Activated CD4-positive, CD25-positive, alpha-beta regulatory T cell (primary cell): ENCODE measurements around the gene HSPA6.
"Not testable (repeated sequence)": the region's sequence is repeated elsewhere in the genome, so short reads cannot be mapped to it uniquely, and the experiment has no call there.

Experiments used
- DNase-seq, 4 experiments: peaks; one replicate each; lab custom pipeline; 2025; lab: John Stamatoyannopoulos, UW

Gene HSPA6

DNA sequence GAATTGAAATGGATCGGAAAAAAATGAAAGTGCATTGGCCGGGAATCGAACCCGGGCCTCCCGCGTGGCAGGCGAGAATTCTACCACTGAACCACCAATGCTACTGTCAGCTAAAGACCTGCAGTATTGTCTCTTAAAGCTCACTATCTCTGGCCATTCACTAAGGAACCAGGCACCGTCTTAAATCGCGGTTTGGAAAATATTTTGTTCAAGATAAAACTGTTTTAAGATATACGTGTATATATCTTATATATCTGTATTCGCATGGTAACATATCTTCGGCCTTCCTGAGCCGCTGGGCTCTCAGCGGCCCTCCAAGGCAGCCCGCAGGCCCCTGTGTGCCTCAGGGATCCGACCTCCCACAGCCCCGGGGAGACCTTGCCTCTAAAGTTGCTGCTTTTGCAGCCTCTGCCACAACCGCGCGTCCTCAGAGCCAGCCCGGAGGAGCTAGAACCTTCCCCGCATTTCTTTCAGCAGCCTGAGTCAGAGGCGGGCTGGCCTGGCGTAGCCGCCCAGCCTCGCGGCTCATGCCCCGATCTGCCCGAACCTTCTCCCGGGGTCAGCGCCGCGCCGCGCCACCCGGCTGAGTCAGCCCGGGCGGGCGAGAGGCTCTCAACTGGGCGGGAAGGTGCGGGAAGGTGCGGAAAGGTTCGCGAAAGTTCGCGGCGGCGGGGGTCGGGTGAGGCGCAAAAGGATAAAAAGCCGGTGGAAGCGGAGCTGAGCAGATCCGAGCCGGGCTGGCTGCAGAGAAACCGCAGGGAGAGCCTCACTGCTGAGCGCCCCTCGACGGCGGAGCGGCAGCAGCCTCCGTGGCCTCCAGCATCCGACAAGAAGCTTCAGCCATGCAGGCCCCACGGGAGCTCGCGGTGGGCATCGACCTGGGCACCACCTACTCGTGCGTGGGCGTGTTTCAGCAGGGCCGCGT, at the start of gene HSPA6:
HSPA6 (plus strand) TSS at position 724 of the 925 bp plus-strand sequence; CDS start at position 843, 119 bp downstream.
- peak; percentile 21 to 77 (median 38) for DNase-seq

DNA sequence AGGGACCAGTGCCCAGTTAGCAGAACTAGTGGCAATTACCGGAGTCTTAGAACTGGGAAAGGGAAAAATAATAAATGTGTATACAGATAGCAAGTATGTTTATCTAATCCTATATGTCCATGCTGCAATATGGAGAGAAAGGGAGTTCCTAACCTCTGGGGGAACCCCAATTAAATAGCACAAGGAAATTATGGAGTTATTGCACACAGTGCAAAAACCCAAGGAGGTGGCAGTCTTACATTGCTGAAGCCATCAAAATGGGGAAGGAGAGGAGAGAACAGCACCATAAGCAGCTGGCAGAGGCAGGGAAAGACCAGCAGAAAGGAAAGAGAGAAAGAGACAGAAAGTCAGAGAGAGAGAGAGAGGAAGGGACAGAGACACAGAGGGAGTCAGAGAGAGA, 46.6 kb upstream of the HSPA6 start:
- not testable (repeated sequence) for DNase-seq

DNA sequence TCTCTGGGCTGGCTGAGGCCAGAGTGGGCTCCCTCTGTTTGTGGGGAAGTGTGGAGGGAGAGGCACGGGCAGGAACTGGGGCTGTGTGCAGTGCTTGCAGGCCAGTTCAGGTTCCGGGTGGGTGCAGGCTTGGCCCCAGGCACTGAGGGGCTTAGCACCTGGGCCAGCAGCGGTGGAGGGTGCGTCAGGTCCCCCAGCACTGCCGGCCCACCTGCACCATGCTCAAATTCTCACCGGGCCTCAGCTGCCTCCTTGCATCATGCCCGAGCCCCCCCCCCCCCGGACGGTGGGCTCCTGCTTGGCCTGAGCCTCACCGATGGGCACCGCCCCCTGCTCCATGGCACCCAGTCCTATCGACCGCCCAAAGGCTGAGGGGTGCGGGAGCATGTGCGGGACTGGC, 45.4 kb upstream of the HSPA6 start:
- no peak for DNase-seq

DNA sequence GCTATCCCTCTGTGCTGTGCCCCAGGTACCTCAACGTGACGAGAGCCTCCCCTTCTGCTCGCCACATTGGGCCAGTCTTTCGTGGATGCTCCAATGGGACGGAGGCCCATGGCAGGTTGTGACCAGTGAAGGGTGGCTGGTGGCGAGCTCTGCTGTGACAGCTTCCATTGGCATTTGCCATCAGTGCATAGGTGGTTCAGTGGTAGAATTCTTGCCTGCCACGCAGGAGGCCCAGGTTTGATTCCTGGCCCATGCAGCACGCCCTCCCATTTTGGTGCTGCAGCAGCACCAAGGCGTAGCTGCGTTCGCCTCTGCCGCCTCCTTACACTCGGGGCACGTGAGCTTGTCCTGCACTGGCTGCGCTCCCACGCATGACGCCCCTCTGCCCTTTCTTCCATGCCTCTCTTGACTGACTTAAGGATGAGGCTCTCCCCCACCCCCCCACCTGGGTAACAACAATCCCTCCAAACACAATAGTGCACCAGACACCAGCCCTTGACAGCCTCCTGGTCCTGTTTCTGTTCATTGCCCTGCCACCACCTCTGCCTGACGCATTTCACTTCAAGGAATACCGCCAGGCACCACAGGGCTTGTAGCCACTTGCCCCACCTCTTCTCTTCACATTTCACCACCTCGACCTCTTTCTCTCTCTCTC, 43.8 kb upstream of the HSPA6 start:
- no peak for DNase-seq

DNA sequence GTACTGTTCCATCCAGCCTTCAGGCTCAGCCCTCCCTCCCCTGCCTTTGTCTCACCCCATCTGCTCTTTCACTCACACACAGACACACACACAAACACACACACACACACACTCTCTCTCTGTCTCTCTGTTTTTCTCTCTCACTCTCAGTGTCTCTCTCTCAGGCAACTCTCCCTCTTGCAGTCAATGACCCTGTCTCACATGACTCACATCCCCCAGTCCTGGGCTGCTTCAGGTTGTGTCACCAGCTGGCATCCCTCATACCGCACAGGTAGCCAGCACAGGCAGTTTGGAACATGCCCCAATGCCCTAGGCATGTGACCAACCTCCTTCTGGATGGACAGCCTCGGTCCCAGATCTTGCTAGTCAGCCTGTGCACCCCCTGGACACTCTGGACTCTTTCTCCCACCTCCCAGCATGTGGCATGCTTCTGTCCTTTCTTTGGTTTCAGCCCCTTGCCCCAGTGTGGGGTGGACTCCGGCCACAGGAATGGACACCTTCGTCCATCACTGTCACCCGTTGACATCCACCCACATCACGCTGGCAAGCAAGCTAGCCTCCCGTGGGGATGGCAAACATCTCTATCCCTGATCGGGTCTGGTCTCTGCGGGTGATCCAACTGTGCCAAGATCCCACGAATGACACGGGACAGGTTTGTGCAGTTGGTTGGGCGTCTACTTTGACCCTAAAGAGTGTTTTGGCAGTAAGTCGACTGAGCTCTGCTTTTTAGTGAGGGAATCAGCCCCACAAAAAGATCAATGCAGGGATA, 42.5 kb upstream of the HSPA6 start:
- DNase-seq, result no peak

DNA sequence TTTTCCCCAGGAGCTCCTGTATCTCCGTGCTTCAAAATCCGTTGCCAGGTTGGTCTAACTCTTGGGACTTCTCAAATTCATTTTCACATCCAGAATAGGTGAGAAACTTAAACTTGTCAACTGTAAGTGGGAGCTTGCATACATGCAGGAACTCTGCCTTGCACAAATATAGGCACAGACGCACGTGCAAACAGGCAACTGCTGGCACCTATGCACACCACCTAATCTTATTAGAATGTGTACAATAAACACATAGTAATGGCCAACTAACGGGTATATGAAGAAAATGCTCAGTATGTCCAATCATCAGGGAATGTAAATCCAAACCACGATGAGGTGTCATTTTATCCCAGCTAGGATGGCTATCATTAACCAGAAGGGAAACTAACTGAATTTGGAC, 41.7 kb upstream of the HSPA6 start:
- no peak for DNase-seq

DNA sequence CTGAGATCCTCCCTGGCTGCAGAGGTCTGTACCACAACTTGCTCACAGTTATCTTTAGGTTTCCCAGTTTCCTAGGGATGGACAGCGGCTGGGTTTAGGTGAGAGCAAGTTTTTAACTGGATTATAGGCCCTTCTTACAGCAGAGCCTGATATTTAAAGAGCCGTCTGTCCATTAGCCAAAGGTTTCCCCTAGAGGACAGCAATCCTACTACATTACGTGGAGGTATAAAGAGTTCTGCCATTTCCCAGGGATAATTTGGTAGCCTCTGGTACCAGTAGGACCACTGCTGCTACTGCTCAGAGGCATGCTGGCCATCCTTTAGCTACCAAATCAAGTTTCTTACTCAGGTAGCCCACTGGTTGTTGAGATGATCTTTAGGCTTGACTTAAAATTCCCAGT, 41.0 kb upstream of the HSPA6 start:
- DNase-seq, result no peak

DNA sequence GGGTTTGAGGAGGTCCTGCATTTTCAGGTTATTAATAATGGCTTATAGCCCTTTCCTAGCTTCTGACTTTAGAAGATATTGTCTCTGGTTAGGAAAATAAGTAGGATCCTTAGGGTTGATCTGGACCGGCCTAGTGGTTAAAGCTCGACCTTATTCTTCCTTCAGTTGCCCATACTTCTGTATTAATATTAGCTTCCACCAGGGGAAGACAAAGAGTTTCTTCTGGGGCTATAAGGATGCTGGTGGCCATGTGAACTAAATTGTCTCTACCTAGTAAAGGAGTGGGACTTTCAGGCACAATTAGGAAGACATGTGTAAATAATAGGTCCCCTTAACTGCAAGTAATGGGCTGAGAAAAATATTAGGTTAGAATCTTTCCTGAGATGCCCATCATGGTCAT, 39.7 kb upstream of the HSPA6 start:
- DNase-seq, result no peak

DNA sequence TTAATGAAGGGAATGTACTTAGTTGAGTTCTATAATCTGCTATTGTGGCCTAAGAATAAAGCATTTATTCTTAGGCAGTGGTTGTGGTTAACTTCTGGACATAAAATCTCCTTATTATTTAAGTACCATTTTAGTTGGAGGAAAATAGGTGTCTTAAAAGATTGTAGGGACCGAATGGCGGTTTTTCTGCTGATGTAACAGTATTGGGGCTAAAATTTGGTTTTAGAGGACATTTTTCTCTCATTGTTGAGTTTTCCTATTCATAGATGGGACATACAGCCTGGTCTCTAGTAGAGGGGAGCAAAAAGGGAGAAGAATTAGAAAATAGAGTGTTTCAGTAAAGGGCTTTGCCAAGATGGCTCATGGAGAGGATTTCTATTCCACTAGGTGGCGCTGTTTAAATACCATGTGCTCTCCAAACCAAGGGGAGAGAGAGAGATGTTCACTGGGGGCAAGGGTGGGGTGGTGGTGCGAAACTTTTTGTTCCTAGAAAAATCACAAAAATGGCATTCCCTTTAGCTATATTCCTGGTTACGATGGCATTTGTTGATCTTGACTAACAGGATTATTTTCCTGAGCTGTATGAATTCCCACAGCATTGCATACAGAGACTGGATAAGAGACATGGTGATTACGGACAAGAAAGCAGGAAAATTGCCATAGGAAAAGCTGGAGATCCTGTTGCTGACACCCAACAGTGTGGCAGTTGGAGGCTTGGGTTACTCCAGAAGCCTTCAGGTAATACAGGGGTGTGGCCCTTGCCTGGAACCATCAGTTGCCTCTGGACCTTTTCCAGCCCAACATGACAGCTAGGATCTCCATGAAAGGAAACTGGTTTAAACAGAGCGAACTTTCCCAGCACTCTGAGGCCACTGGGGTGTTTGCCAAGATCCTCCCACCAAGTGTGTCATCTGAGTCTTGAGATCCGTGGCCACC, 37.3 kb upstream of the HSPA6 start:
- DNase-seq, result peak in 1 of 4 experiments; percentile 3

DNA sequence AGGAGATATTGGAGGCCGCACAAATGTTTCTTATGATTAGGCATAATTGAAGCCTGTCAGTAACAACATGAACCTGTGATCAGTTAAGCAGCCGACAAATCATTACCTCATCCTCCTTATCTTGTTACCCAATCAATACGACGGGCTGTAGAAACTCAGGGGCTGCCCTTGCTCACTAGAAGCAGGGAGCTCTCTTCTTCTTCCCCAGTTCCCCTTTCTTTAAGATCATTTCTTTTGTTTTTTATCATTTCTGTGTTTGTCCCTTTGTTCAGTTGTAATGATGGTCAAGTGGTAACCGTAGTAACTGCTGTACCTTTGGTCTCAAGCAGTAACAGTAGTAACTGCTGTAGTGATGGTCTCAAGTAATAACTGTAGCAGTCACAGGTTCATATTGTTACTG, 32.9 kb upstream of the HSPA6 start:
- DNase-seq, result no peak

DNA sequence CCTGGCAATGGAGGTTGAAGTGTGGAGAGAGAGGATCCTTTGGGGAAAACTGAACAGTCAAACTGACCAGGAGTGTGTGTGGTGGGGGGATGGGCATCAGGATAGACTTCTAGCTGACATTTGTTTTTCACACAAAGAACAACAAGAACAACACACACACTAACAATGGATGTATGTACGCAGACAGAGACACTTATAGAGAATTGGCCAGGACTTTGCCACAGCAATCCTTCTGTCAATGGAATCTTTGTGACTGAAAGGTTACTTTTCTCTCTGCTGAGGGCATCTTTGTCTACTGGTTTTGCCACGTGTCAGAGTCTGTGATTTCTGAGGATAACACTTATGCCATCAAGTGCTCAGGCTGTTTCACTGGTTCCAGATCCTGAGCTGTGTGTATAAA, 31.5 kb upstream of the HSPA6 start:
- no peak for DNase-seq

DNA sequence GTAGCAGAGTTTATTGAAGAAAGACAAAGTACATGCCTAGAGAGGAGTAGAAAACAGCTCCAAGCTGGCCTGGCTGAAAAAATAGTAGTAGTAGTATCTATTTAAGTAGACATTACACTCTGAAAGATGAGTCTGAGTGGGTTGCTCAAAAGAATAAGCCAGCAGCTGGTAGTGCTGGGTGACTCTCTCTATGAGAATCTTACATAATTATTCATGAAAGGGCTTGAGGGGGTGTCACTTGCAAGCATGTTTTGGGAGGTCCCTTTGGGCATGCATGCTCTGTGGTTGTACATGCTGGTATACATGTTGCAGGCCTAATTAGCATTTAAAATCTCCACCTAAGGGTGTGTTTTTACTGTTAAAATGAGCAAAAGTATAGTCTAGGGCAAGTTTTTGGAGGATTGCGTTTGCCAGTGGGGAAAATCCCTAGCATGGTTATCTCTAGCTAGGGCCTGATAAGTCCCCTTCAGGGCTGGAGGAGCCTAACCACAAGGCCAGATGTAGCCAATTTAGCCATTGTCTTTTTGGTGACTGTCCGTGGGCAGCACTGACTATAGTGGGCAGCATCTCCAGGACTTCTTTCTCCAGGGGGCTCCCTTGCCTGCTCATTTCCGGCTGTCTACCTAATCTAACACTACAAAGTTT, 30.1 kb upstream of the HSPA6 start:
- no peak for DNase-seq

DNA sequence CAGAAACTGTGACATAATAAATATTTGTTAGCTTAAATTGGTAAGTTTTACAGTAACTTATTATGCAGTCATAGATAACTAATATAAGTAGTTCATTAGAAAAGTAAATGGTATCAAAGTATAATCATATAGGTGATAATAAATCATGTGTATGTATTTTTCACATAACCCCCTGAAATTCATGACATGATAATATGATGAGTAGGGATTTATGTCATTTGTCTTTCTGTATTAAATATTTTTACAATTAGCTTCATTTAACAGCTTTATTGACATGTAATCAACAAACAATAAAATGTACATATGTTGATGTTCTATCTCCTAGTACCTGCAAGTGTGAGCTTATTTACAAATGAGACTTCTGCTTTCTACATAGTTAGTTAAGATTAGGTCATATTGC, 28.9 kb upstream of the HSPA6 start:
- DNase-seq, result no peak

DNA sequence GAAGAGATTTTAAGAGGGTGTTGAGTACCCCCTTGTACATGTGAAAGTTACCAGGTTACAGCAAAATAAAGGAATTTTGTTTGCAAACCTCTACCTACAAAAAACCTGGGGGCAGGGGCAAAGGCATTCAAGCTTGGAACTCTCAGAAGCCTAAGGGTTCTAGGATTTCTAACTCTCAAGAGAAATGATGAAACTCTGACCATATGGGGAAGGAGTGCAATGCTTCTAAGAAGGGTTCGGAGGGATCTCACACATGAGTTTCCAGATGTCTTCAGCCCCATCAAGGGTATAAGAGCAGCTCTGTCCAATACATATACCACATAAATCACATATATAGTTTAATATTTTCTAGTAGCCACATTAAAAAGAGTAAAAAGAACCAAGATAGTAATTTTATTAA, 26.4 kb upstream of the HSPA6 start:
- DNase-seq, result no peak

DNA sequence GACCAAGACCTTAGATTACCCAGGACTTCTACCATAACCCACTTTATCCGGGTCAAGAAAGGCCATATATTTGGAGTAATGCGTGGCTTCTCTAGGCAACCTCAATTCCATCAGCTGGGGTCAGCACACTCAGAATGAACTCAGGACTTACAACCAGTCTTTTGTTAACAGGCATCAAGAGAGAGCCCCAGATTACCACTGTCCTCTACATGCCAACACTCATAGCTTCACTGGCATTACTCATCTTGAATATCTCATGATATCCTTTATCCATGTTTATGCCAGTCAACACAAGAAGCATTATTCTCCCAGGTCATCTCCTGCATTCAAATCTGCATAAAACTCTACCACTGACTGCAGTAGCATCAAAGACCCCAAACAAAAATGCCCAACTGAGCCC, 25.7 kb upstream of the HSPA6 start:
- DNase-seq, result no peak

DNA sequence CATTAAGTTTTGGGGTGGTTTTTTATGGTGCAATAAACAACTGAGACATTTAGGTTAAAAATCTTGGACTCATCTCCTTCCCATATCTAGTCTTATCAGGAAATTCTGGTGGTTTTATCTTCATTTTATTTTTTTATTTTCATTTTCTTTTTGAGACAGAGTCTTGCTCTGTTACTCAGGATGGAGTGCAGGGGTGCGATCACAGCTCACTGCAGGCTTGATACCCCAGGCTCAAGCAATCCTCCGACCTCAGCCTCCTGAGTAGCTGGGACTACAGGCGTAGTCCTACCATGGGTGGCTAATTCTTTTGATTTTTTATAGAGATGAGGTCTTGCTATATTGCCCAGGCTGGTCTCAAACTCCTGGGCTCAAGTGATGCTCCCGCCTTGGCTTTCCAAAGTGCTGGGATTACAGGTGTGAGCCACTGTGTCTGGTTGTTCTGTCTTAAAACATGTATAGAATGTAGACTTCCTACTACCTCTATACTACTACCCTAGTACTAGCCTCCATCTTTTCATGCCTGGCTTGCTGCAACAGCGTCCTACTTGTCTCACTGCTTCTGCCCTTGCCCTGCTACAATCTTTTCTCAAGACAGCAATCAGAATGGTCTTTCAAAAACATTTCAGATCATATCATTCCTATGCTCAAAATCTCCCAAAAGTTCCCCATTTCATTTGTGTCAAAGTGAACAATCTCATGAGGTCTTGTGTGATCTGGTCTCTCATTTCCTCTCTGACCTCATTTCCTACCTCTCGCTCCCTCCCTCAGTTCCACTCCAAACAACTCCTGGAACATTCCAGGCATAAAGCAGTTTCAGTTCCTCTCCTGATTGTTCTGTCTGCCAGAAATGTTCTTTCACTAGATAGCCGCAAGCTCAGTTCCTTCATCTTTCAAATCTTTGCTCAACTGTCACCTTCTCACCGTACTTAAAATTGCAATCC, 25.0 kb upstream of the HSPA6 start:
- no peak for DNase-seq

DNA sequence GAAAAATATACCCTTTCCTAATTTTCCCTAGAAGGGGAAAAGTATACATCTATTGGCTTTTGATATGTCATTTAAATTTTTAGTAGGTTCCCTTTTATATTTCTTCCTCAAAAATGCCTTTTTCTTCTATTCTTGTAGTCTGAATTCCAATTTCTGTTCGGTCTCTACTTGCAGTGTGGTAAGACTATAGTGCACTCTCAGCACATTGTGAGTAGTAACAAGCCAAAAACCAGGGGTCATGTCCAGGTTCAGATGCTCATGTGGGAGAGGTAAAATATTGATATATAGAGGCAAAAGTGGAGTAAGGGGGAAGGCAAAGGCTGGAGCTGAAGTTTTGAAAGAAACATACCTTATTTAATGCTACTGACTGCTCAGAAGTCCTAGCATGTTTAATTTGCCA, 23.1 kb upstream of the HSPA6 start:
- DNase-seq, result no peak

DNA sequence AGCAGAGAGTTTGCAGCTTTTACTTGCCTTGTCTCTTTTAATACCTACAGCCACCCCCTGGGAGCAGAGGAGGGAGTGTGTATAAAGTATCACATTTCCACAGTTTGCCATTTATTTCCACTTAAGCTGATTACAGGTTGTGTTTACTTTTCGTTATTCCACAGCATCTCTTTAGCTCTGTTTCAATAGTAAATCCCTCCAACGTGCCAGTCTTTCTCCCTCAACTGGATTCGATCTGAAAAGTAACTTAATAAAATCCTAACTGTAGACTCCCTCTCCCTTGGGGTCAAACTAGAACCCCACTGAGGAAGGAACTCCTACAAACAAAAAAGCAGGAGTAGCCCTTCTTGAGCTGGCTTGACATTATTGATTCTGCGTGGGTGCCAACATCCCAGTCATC, 22.2 kb upstream of the HSPA6 start:
- DNase-seq, result no peak

DNA sequence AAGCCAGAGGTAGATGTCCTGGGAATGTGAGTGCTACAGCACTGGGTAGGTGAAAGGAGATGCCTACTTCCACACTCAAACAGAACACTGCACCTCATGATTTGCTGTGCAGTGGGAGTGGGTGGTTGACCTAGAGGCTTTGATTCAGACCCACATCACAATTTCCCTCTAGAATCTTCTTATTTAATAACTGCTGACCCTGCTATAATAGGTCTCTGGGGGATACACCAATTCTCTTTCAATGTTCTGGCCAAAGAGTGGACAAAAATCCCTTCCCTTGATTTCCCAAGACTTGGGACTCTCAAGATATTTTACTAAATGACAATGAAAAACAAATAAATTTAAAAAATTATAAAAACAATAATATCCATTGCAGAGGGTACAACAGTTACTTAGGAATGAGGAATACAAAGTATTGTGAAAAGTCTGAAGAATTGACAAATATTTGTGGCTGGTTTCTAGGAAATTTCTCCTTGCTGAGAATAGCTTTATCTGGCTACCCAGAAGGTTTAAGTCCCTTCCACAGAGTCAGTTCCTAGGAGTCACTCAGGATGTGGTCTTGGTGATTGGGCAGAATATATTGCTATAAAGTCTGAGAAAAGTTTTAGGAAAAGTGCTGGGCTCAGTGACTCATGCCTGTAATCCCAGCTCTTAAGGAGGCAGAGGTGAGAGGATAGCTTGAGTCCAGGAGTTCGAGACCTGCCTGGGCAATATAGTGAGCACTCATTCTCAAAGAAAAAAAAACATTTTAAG, 21.5 kb upstream of the HSPA6 start:
- DNase-seq, result no peak
